CD4-positive, alpha-beta T cell (primary cell): ENCODE measurements around the gene WDR54. TPM values are rescaled to one million over a fixed set of nuclear protein-coding genes. Genes with fewer than 3 reads are reported as not detected.
"Not testable (repeated sequence)": the region's sequence is repeated elsewhere in the genome, so short reads cannot be mapped to it uniquely, and the experiment has no call there.

ENCODE experiments used
- ATAC-seq: fragments of 200-7000 bp; cut with Tn5 transposase; one replicate; pipeline ENCODE4 v1.10.0; 2022; ENCODE audit warnings: mild to moderate bottlenecking; ENCODE audit not compliant: poor library complexity
- CTCF ChIA-PET: fragments of 350-600 bp; sonication (Branson Sonifier 250); formaldehyde crosslinking; loops from one replicate; lab custom pipeline; 2021; ENCODE audit warnings: antibody characterized with exemption, inconsistent platforms; lab: Charles Lee
- POLR2A ChIA-PET: fragments of 350-600 bp; sonication (Branson Sonifier 250); formaldehyde crosslinking; loops from one replicate; lab custom pipeline; 2021; ENCODE audit warnings: antibody characterized with exemption, inconsistent platforms; lab: Charles Lee
- DNase-seq, 14 experiments: peaks; one replicate each; pipeline ENCODE4 v3.0.0-alpha.2; 2013 to 2020; ENCODE audit warnings: mixed read lengths in 2 of 14
- H3K27ac ChIP-seq, 2 donors: one replicate each; pipeline versions ENCODE4 v1.5.1 to v1.7.0; 2013; ENCODE audit warnings: low read length in 2 of 2, low read depth in 1 of 2, mild to moderate bottlenecking in 1 of 2
- H3K27me3 ChIP-seq, 2 experiments: 1 replicate in 1 of 2; 2 replicates in 1 of 2; pipeline versions ENCODE4 v1.6.1 to v1.7.0; 2013; ENCODE audit warnings: low read length in 2 of 2, control low read depth in 1 of 2, mild to moderate bottlenecking in 1 of 2, moderate library complexity in 1 of 2; ENCODE audit not compliant: insufficient read depth in 2 of 2, control insufficient read depth in 1 of 2
- H3K36me3 ChIP-seq: one replicate; pipeline ENCODE4 v1.6.1; 2013; ENCODE audit warnings: low read length, control low read depth; ENCODE audit not compliant: insufficient read depth
- H3K4me1 ChIP-seq: one replicate; pipeline ENCODE4 v1.6.1; 2013; ENCODE audit warnings: low read length, control low read depth; ENCODE audit not compliant: insufficient read depth
- H3K4me3 ChIP-seq: one replicate; pipeline ENCODE4 v1.5.1; 2013; ENCODE audit warnings: mild to moderate bottlenecking, low read length, moderate library complexity
- H3K9me3 ChIP-seq, 2 experiments: 1 replicate in 1 of 2; 2 replicates in 1 of 2; pipeline versions ENCODE4 v1.6.1 to v1.7.0; 2013; ENCODE audit warnings: low read length in 2 of 2, mild to moderate bottlenecking in 2 of 2, control low read depth in 1 of 2, moderate library complexity in 1 of 2; ENCODE audit not compliant: control insufficient read depth in 1 of 2, insufficient read depth in 1 of 2
- H3K27ac Mint-ChIP-seq: one replicate; pipeline ENCODE4 v1.8.0; 2020; ENCODE audit warnings: mixed read lengths
- H3K27me3 Mint-ChIP-seq: one replicate; pipeline ENCODE4 v1.8.0; 2021; ENCODE audit warnings: mixed read lengths
- H3K36me3 Mint-ChIP-seq: one replicate; pipeline ENCODE4 v1.8.0; 2021; ENCODE audit warnings: low read depth, mixed read lengths
- H3K4me1 Mint-ChIP-seq: one replicate; pipeline ENCODE4 v1.8.0; 2021; ENCODE audit warnings: low read depth, mixed read lengths
- H3K4me3 Mint-ChIP-seq: one replicate; pipeline ENCODE4 v1.8.0; 2020; ENCODE audit warnings: mild to moderate bottlenecking, mixed read lengths
- H3K9me3 Mint-ChIP-seq: one replicate; pipeline ENCODE4 v1.8.0; 2020; ENCODE audit warnings: mixed read lengths
- CTCF ChIP-seq: fragments of 200-600 bp; IDR thresholded peaks from one replicate; pipeline ENCODE4 v1.8.0; 2022; ENCODE audit warnings: antibody characterized with exemption, mild to moderate bottlenecking
- intact Hi-C, 2 experiments: fragments of 100-400 bp; cut with DNase I in 1 of 2; cut with micrococcal nuclease in 1 of 2; formaldehyde crosslinking; loops; one replicate each; pipeline versions ENCODE4 v1.15.1 to v1.9.0; 2023 to 2025; cut with DNase I, micrococcal nuclease
- total RNA-seq, 174 experiments: library from RNA in 2 of 174; stranded (reverse) in 2 of 174; gene quantifications; one replicate each; pipeline ENCODE4 v1.2.3 and lab custom pipeline; 2021 to 2026

The WDR54 gene
- total RNA-seq, 2 experiments from 2014 or later = 21.7 to 25.1 TPM

DNA sequence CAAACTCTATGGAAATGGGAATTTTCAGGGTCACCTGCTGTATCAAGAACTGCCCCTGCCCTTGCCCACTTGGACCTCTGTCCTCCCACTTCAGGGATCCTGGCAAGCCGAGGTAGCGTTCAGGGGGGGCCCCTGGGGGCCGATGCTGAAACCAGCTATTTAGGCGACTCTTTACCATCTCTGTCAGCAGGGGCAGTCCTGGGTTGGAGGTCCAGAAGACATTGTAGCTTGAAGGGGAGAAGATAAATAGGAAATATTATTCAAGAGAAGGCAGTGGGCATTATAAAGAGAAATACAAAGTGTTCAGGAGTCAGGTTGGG lies 41.2 kb downstream of the WDR54 start:
- peaks cover 45% of the 10 kb centered on the region for H3K4me1 Mint-ChIP-seq
- ATAC-seq = no peak
- no peaks in the 10 kb centered on the region for H3K27me3 ChIP-seq
- peaks cover 25% of the 10 kb centered on the region for H3K36me3 ChIP-seq
- H3K4me3 ChIP-seq = no peak overlapping the region
- peak overlapping the region; percentile 82 for H3K4me3 Mint-ChIP-seq
- H3K4me1 ChIP-seq = peaks cover 34% of the 10 kb centered on the region
- POLR2A ChIA-PET = interaction anchor here (0.9 to 1.0 kb wide), 2 partner anchors 18 to 19 kb away, joined by 3 read pairs; no protein-coding TSS in a partner anchor
- no peak overlapping the region for H3K27ac Mint-ChIP-seq
- H3K27ac ChIP-seq = no peak overlapping the region
- peaks cover 23% of the 10 kb centered on the region for H3K36me3 Mint-ChIP-seq
- DNase-seq = no peak
- intact Hi-C loops = no loop called here
- H3K27me3 Mint-ChIP-seq = no peaks in the 10 kb centered on the region
- no peaks in the 10 kb centered on the region for H3K9me3 Mint-ChIP-seq
- H3K9me3 ChIP-seq = no peaks in the 10 kb centered on the region
- CTCF ChIA-PET = no interaction called here
- no peak for TF ChIP-seq CTCF

DNA sequence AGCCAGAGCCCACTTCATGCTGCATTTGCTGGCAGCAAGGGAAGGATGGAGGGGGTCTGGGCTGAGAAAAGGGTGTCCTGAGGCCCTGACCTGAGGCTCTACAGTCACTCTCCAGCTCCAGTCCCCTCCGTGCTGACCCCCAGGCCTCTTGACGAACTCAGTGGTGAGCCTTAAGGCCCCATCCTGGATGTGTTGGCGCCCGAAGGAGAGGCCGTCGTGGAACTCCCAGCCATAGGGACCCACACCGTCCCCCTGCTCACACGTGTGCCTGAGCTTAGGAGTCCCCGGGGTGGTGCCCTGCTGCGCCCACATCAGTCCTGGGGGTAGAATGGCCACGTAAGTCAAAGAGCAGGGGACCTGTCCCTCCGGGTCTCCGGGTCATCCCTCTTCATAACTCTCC lies 42.9 kb downstream of the WDR54 start:
- ChIA-PET CTCF (interaction anchor here (1.3 kb wide), 1 partner anchor 11 kb away, joined by 4 read pairs; no protein-coding TSS in a partner anchor), POLR2A (interaction anchor here (0.7 to 1.8 kb wide), 2 partner anchors 9 to 46 kb away, joined by 4 to 12 read pairs; partner anchors contain the start of gene INO80B)
- H3K27me3 Mint-ChIP-seq = no peaks in the 10 kb centered on the region
- TF ChIP-seq CTCF = no peak
- peaks cover 25% of the 10 kb centered on the region for H3K36me3 ChIP-seq
- H3K9me3 Mint-ChIP-seq = no peaks in the 10 kb centered on the region
- no peak for ATAC-seq
- H3K4me1 Mint-ChIP-seq = peaks cover 30% of the 10 kb centered on the region
- peak overlapping the region; percentile 97 for H3K27ac Mint-ChIP-seq
- intact Hi-C loops = no loop called here
- peaks cover 24% of the 10 kb centered on the region for H3K4me1 ChIP-seq
- H3K4me3 ChIP-seq = peak overlapping the region; percentile 81
- H3K4me3 Mint-ChIP-seq = peak overlapping the region; percentile 82
- H3K27ac ChIP-seq = peak overlapping the region in 1 of 2 donors; percentile 80
- no peaks in the 10 kb centered on the region for H3K9me3 ChIP-seq
- no peaks in the 10 kb centered on the region for H3K27me3 ChIP-seq
- H3K36me3 Mint-ChIP-seq = peaks cover 16% of the 10 kb centered on the region
- DNase-seq = peak in 1 of 14 experiments; percentile 36

GRCh38 chr2:74470742-74471141 lies 49.2 kb downstream of the WDR54 start:
- not testable (repeated sequence) for H3K9me3 Mint-ChIP-seq, ATAC-seq, H3K27me3 ChIP-seq, H3K27me3 Mint-ChIP-seq, DNase-seq, H3K27ac ChIP-seq, H3K9me3 ChIP-seq, H3K4me3 ChIP-seq
- H3K36me3 Mint-ChIP-seq = peaks cover 34% of the 10 kb centered on the region
- Histone ChIP-seq H3K36me3 (peaks cover 17% of the 10 kb centered on the region), H3K4me1 (peaks cover 35% of the 10 kb centered on the region)
- ChIA-PET POLR2A (interaction anchor here (3.8 to 9.1 kb wide), 2 partner anchors 11 to 14 kb away, joined by 86 to 225 read pairs; partner anchors contain the start of genes CCDC142, INO80B, TTC31 and WBP1), CTCF (interaction anchor here (0.6 to 1.0 kb wide), 2 partner anchors 13 to 691 kb away, joined by 3 read pairs; partner anchors contain the start of genes DUSP11 and WBP1)
- peak overlapping the region; percentile 79 for H3K4me3 Mint-ChIP-seq
- H3K27ac Mint-ChIP-seq = peak overlapping the region; percentile 83
- H3K4me1 Mint-ChIP-seq = peaks cover 30% of the 10 kb centered on the region
- intact Hi-C loops = loop anchor here (5.0 kb wide), 2 partner anchors 48 to 78 kb away; partner anchors contain the start of genes C2orf81 (in 1 of the 2) and WDR54 (in 1 of the 2)
